ENCODE measurements around the gene CHCT1.
A peak's percentile ranks its signal among the peaks of the same experiment; 100 is the strongest.
"Not testable (repeated sequence)": the region's sequence is repeated elsewhere in the genome, so short reads cannot be mapped to it uniquely, and the experiment has no call there.

CHCT1 gene

GRCh38 chr17:60421273-60422161, 772 bp upstream of the CHCT1 start:
- peak; percentile 97 for ATAC-seq
- Mint-ChIP-seq H3K4me1 (peaks cover 14% of the 10 kb centered on the region), H3K36me3 (no peaks in the 10 kb centered on the region), H3K27ac (peak overlapping the region; percentile 89), H3K4me3 (peak overlapping the region; percentile 70), H3K9me3 (no peaks in the 10 kb centered on the region)
- peak; percentile 70 to 87 for DNase-seq (ENCODE audit: low spot score in 2 of 2)

- no peaks in the 10 kb centered on the region for H3K9me3 Mint-ChIP-seq
- peaks cover 14% of the 10 kb centered on the region for H3K4me1 Mint-ChIP-seq
- H3K36me3 Mint-ChIP-seq, result no peaks in the 10 kb centered on the region
- no peak for DNase-seq (ENCODE audit: low spot score in 2 of 2)
- no peak overlapping the region for H3K27ac Mint-ChIP-seq
- ATAC-seq, result no peak
- H3K4me3 Mint-ChIP-seq, result no peak overlapping the region
Measured at GRCh38 chr17:60423865-60424264, 1.6 kb downstream of the CHCT1 start.

DNA sequence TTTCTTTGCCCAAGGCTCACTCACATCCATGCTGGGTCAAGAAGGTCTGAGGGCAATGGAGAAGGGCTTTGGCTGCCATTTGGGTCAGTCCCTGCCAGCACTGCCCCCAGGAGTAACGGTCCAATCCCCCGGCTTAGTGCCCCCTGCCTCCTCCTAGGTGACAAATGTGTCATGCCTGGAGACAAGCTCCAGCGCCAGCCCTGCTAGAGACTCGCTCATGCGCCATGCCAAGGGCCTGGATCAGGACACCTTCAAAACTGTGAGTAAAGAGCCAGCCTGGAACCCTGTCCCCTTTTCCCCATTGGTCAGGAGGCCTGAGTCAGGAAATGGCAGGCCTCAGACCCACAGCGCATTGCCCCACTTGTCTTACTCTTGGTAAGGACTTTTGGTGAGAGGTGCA, 3.3 kb downstream of the CHCT1 start:
- no peaks in the 10 kb centered on the region for H3K36me3 Mint-ChIP-seq
- no peak for ATAC-seq
- H3K4me3 Mint-ChIP-seq, result no peak overlapping the region

DNA sequence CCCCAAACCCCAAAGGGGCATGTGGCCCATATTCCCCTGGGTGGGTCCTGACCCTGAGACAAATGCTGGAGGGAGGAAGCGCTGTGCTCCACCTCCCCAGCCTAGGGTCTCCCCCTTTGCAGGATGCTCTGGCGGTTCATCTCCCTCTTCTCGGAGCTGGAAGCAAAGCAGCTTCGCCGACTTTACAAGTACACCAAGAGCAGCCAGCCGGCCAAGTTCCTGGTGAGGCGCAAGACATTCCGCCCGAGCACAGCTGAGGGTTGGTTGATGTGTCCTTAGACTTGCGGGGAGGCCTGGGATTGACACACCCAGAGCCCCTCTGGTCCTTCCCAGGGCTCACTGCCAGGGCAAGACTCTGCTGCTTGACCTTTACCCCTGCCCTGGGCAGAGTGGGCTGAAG, 4.3 kb downstream of the CHCT1 start:
- H3K9me3 Mint-ChIP-seq, result no peaks in the 10 kb centered on the region
- no peak for DNase-seq (ENCODE audit: low spot score in 2 of 2)
- H3K4me1 Mint-ChIP-seq, result peaks cover 6% of the 10 kb centered on the region
- no peak for ATAC-seq
- no peaks in the 10 kb centered on the region for H3K36me3 Mint-ChIP-seq
- no peak overlapping the region for H3K27ac Mint-ChIP-seq
- H3K4me3 Mint-ChIP-seq, result no peak overlapping the region

More for the DNA sequence above, 3.3 kb downstream of the CHCT1 start:
- no peak overlapping the region for H3K27ac Mint-ChIP-seq
- H3K4me1 Mint-ChIP-seq, result peaks cover 14% of the 10 kb centered on the region
- no peaks in the 10 kb centered on the region for H3K9me3 Mint-ChIP-seq
- DNase-seq (ENCODE audit: low spot score in 2 of 2), result no peak

DNA sequence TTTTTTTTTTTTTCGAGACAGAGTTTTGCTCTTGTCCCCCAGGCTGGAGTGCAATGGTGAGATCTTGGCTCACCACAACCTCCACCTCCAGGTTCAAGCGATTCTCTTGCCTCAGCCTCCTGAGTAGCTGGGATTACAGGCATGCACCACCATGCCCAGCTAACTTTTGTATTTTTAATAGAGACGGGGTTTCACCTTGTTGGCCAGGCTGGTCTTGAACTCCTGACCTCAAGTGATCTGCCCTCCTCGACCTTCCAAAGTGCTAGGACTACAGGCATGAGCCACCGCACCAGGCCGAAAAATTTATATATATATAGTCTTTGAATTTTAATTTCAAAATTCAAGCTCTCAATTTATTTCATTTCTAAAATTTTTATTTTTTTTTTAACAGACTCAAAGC, 6.2 kb downstream of the CHCT1 start:
- not testable (repeated sequence) for H3K9me3 Mint-ChIP-seq; ATAC-seq; DNase-seq (ENCODE audit: low spot score in 2 of 2); H3K4me3 Mint-ChIP-seq; H3K4me1 Mint-ChIP-seq; H3K27ac Mint-ChIP-seq; H3K36me3 Mint-ChIP-seq

DNA sequence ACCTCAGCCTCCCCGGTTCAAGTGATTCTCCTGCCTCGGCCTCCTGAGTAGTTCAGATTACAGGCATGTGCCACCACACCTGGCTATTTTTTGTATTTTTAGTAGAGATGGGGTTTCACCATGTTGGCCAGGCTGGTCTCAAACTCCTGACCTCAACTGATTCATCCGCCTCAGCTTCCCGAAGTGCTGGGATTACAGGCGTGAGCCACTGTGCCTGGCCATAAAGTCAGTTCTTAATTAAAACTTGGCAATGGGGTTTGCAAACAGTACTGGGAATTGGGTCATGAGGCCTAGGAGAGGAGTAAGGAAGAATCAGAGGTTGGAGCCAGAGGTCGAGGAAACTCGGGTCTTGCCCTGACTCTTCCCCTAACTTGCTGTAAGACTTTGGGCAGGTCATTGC, 8.3 kb downstream of the CHCT1 start:
- not testable (repeated sequence) for H3K4me3 Mint-ChIP-seq; ATAC-seq; H3K9me3 Mint-ChIP-seq; H3K27ac Mint-ChIP-seq; DNase-seq (ENCODE audit: low spot score in 2 of 2); H3K4me1 Mint-ChIP-seq; H3K36me3 Mint-ChIP-seq

GRCh38 chr17:60433021-60433997, 11.0 kb downstream of the CHCT1 start:
- not testable (repeated sequence) for H3K4me3 Mint-ChIP-seq, H3K36me3 Mint-ChIP-seq

DNA sequence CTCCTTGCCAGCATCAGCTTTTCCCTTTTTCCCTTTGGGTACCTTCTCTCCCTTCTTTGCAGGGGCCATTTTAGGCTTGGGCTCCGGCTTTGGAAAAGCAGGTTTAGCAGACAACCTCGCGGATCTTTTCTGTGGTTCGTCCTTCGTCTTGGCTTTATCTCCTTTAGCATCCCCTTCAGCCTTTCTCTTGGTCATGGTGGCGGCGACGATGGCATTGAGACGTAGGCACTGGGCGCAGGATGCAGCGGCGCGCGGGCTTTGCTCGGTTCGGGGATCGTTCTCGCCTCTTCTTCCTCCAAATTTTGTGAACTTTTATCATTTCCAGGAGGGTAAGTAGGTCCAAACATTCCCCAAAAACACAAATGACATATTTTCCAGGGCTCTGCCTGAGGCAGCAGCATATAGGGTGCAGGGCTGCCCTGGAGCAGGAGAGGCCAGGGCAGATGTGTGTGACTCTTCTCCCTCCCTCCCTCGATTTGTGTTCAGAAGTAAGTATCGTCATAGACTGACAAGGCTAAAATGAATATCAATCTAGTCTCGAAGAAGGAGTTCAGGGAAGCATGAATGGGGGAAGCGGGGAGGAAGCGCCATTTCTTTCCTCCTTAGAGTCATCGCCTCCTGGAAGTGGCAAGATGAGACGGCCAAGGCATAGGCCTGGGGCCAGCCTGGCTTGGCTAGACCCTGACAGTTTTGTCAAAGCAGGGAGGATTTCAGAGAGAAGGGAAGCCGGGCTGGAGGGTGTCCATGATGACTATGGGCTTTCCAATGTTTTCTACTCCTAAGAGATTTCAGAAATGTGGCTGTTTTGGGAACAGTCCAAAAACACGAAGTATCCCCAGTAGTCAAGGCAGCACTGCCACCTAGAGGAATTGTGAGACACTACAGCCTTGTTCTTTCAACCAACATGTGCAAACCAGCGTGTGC, 13.2 kb downstream of the CHCT1 start:
- Mint-ChIP-seq H3K9me3 (no peaks in the 10 kb centered on the region), H3K4me1 (peaks cover 5% of the 10 kb centered on the region), H3K27ac (no peak overlapping the region), H3K4me3 (no peak overlapping the region), H3K36me3 (no peaks in the 10 kb centered on the region)
- ATAC-seq (peak; percentile 52), DNase-seq (ENCODE audit: low spot score in 2 of 2) (peak; percentile 44 to 73)

More at GRCh38 chr17:60433021-60433997, 11.0 kb downstream of the CHCT1 start:
- not testable (repeated sequence) for H3K4me1 Mint-ChIP-seq; H3K27ac Mint-ChIP-seq; H3K9me3 Mint-ChIP-seq; DNase-seq (ENCODE audit: low spot score in 2 of 2); ATAC-seq

GRCh38 chr17:60436676-60437075, 14.4 kb downstream of the CHCT1 start:
- Mint-ChIP-seq H3K4me1 (peaks cover 5% of the 10 kb centered on the region), H3K36me3 (no peaks in the 10 kb centered on the region), H3K9me3 (no peaks in the 10 kb centered on the region), H3K27ac (no peak overlapping the region), H3K4me3 (no peak overlapping the region)
- ATAC-seq, result no peak
- DNase-seq (ENCODE audit: low spot score in 2 of 2), result no peak

DNA sequence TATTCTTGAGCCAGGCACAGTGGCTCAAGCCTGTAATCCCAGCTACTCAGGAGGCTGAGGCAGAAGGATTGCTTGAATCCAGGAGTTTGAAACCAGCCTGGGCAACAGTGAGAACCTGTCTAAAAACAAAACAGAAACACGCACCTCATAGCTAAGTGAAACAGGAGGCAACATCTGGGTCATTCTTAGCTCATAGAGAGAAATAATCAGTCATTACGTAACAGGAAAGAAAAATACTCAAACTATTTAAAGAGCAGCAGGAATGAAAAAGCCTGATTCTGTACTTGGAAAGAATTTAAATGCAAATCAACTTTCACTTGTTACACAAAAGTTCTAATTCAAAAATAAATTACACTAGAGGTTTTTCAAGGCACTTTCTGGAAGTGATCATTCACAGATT, 17.2 kb downstream of the CHCT1 start:
- ATAC-seq, result no peak
- Mint-ChIP-seq H3K36me3 (no peaks in the 10 kb centered on the region), H3K9me3 (no peaks in the 10 kb centered on the region), H3K4me3 (no peak overlapping the region), H3K4me1 (peaks cover 5% of the 10 kb centered on the region), H3K27ac (no peak overlapping the region)
- DNase-seq (ENCODE audit: low spot score in 2 of 2), result no peak

DNA sequence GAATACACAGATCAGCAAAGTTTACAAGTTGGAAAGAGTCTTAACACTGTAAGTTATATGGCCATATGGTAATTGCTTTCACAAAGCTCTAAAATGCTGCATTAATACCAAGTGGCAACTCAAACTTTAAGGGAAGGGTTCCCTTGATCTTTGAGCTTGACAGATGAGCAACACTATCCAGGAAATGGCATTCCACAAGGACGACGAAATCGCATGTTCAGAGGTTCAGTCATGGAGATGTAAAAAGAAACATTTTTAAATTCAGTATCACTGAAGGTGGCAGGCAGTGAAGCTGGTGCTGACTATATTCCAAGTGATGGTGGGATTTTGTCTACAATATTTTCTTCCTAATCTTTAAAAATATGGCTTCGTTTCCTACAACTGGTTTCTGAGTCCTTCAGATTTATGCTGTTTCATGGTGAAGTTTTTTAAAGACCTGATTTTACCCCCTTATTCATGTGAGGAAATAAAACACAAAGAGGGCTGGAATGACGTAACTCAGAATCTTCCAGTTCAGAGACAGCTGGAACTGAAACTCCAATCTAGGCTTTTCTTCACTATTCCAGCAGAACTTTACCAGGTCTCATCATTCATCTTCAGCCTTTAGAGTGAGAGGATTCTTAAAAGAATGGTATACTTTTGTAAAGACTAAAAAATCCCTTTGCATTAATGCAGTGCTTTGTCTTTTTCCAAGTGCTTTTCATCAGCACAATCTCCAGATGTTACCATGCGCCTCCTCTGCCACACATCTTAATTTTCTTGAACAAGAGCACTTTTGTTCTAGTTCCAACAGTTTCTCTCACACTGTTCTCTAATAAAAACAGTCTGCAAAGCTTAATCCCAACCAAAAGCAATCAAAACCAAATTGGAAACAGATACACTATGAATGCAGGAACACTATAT, 20.2 kb downstream of the CHCT1 start:
- no peak for ATAC-seq
- peaks cover 18% of the 10 kb centered on the region for H3K36me3 Mint-ChIP-seq
- no peak overlapping the region for H3K4me3 Mint-ChIP-seq
- DNase-seq (ENCODE audit: low spot score in 2 of 2), result no peak
- no peaks in the 10 kb centered on the region for H3K4me1 Mint-ChIP-seq
- no peak overlapping the region for H3K27ac Mint-ChIP-seq
- H3K9me3 Mint-ChIP-seq, result no peaks in the 10 kb centered on the region

DNA sequence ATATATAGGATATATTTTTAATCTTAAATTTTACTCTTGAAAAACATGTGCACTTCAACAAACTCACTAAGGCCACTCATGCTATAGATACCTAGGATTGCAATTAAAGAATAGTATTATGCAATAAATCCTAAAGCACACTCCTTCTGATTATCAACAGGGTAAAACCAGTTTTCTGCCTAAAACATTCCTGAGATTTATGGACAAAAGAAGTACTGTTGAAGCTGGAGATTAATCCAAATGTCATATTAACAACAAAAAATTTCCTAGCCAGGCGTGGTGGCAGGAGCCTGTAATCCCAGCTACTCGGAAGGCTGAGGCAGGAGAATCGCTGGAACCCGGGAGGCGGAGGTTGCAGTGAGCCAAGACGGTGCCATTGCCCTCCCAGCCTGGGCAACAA, 21.4 kb downstream of the CHCT1 start:
- Mint-ChIP-seq H3K9me3 (no peaks in the 10 kb centered on the region), H3K4me3 (no peak overlapping the region), H3K4me1 (no peaks in the 10 kb centered on the region), H3K27ac (no peak overlapping the region), H3K36me3 (peaks cover 30% of the 10 kb centered on the region)
- no peak for ATAC-seq
- no peak for DNase-seq (ENCODE audit: low spot score in 2 of 2)

- H3K27ac Mint-ChIP-seq, result no peak overlapping the region
- H3K9me3 Mint-ChIP-seq, result no peaks in the 10 kb centered on the region
- H3K4me1 Mint-ChIP-seq, result no peaks in the 10 kb centered on the region
- peaks cover 43% of the 10 kb centered on the region for H3K36me3 Mint-ChIP-seq
- DNase-seq (ENCODE audit: low spot score in 2 of 2) (no peak), ATAC-seq (no peak)
- H3K4me3 Mint-ChIP-seq, result no peak overlapping the region
Measured at GRCh38 chr17:60445144-60445543, 22.9 kb downstream of the CHCT1 start.

- Mint-ChIP-seq H3K27ac (no peak overlapping the region), H3K4me3 (no peak overlapping the region), H3K36me3 (peaks cover 65% of the 10 kb centered on the region), H3K4me1 (no peaks in the 10 kb centered on the region), H3K9me3 (no peaks in the 10 kb centered on the region)
- ATAC-seq (no peak), DNase-seq (ENCODE audit: low spot score in 2 of 2) (no peak)
Measured at GRCh38 chr17:60447375-60447774, 25.1 kb downstream of the CHCT1 start.
